B cell (primary cell): ENCODE results near the gene RAB6D.

Experiments used
- CTCF ChIP-seq: fragments of 200-600 bp; IDR thresholded peaks from one replicate; pipeline ENCODE4 v1.8.0; 2022; ENCODE audit warnings: antibody characterized with exemption, mild to moderate bottlenecking
- EZH2 ChIP-seq: IDR thresholded peaks from 2 replicates; pipeline ENCODE4 v1.6.1; 2012; ENCODE audit warnings: borderline replicate concordance, low read depth, mild to moderate bottlenecking, moderate library complexity, low read length; ENCODE audit not compliant: insufficient read depth, poor library complexity, severe bottlenecking

- TF ChIP-seq EZH2 (no peak), CTCF (no peak)
Measured at GRCh38 chr2:131369954-131370353, 6.0 kb upstream of the RAB6D start.
